GM12878 (cell line): Measurements from ENCODE around the gene EFHC1. TPM values are rescaled to one million over a fixed set of nuclear protein-coding genes. Genes with fewer than 3 reads are reported as not detected.

Experiments
- ATAC-seq: fragments of 200-7000 bp; cut with Tn5 transposase; 3 replicates; pipeline ENCODE4 v1.9.1; 2020; ENCODE audit warnings: mild to moderate bottlenecking, moderate library complexity
- BruUV-seq: library from RNA; stranded (reverse); fragments of 400-500 nt; replicated peaks from 2 replicates; lab custom pipeline; 2021; lab: Mats Ljungman, UMichigan
- CTCF ChIA-PET: fragments of 300-600 bp; sonication (Branson Sonifier 250); formaldehyde crosslinking; extraction: SDS; loops from one replicate; lab custom pipeline; 2021; ENCODE audit warnings: inconsistent platforms; lab: Yijun Ruan, JAX
- POLR2A ChIA-PET: fragments of 350-600 bp; formaldehyde crosslinking; extraction: SDS; loops from one replicate; lab custom pipeline; 2021; ENCODE audit warnings: inconsistent platforms; lab: Charles Lee
- RAD21 ChIA-PET: fragments of 300-600 bp; sonication (Branson Sonifier 250); formaldehyde crosslinking; loops from one replicate; lab custom pipeline; 2023; ENCODE audit warnings: antibody characterized with exemption; ENCODE audit not compliant: unreplicated experiment; lab: Charles Lee
- SMC1A ChIA-PET: fragments of 300-600 bp; sonication (Branson Sonifier 250); formaldehyde crosslinking; loops from one replicate; lab custom pipeline; 2023; ENCODE audit not compliant: unreplicated experiment, uncharacterized antibody; lab: Charles Lee
- DNase-seq: peaks from one replicate; pipeline ENCODE4 v3.0.0-alpha.2; 2011; ENCODE audit warnings: low read depth, low spot score
- FAIRE-seq: peaks from 3 replicates; lab custom pipeline; 2011; peaks lifted over from hg19 to GRCh38; lab: Jason Lieb, UNC
- H2AFZ ChIP-seq: 2 replicates; pipeline ENCODE4 v1.6.0; 2011; ENCODE audit warnings: low read depth, low read length, control low read depth; ENCODE audit not compliant: control insufficient read depth
- H3K27ac ChIP-seq: 2 replicates; pipeline ENCODE4 v1.5.1; 2011; ENCODE audit warnings: control low read depth; ENCODE audit not compliant: control insufficient read depth, insufficient read depth
- H3K27me3 ChIP-seq, 2 experiments: replicated peaks in 1 of 2; 2 replicates each; pipeline versions ENCODE4 v1.6.0 to v1.6.1; 2011; ENCODE audit warnings: low read length in 1 of 2; ENCODE audit not compliant: control insufficient read depth in 2 of 2, insufficient read depth in 2 of 2
- H3K36me3 ChIP-seq, 2 experiments: 2 replicates each; pipeline ENCODE4 v1.5.1; 2011; ENCODE audit warnings: low read length in 1 of 2; ENCODE audit not compliant: control insufficient read depth in 2 of 2, insufficient read depth in 2 of 2
- H3K4me1 ChIP-seq: 2 replicates; pipeline ENCODE4 v1.6.1; 2011; ENCODE audit warnings: mild to moderate bottlenecking, low read length, moderate library complexity, mixed read lengths; ENCODE audit not compliant: control insufficient read depth, insufficient read depth
- H3K4me2 ChIP-seq: 2 replicates; pipeline ENCODE4 v1.6.0; 2011; ENCODE audit warnings: control low read depth; ENCODE audit not compliant: control insufficient read depth, insufficient read depth
- H3K4me3 ChIP-seq: fragments of 200-600 bp; sonication (generic); 2 replicates; pipeline ENCODE4 v1.5.1; 2016
- H3K79me2 ChIP-seq: 2 replicates; pipeline ENCODE4 v1.6.0; 2011; ENCODE audit warnings: low read length; ENCODE audit not compliant: control insufficient read depth, insufficient read depth
- H3K9ac ChIP-seq: 2 replicates; pipeline ENCODE4 v1.8.0; 2011; ENCODE audit warnings: low read length, control low read depth, mixed read lengths; ENCODE audit not compliant: control insufficient read depth, insufficient read depth
- H3K9me3 ChIP-seq: replicated peaks from 3 replicates; pipeline ENCODE4 v1.5.1; 2011; ENCODE audit warnings: mild to moderate bottlenecking, low read length; ENCODE audit not compliant: control insufficient read depth, insufficient read depth
- H4K20me1 ChIP-seq: 2 replicates; pipeline ENCODE4 v1.6.0; 2011; ENCODE audit not compliant: control insufficient read depth, insufficient read depth
- ASH2L ChIP-seq: fragments of 300-600, 200-600 bp; sonication (generic); IDR thresholded peaks from 2 replicates; pipeline ENCODE4 v1.6.1; 2017; ENCODE audit warnings: low read depth, mild to moderate bottlenecking, borderline replicate concordance
- CREB1 ChIP-seq: IDR thresholded peaks from 2 replicates; pipeline ENCODE4 v1.6.1; 2012; ENCODE audit warnings: low read depth, mild to moderate bottlenecking, inconsistent platforms
- CTCF ChIP-seq, 3 experiments: IDR thresholded peaks in 2 of 3; conservative IDR thresholded peaks in 1 of 3; 2 replicates each; pipeline ENCODE4 v1.5.1; 2011; ENCODE audit warnings: low read depth in 3 of 3, low read length in 3 of 3, mild to moderate bottlenecking in 3 of 3, control low read depth in 2 of 3, moderate library complexity in 2 of 3, inconsistent platforms in 1 of 3, mixed read lengths in 1 of 3; ENCODE audit not compliant: control insufficient read depth in 2 of 3, insufficient read depth in 1 of 3; ENCODE audit errors: extremely low read depth in 1 of 3
- ETV6 ChIP-seq, 2 experiments: fragments of 450-650 bp in 1 of 2; IDR thresholded peaks in 1 of 2; conservative IDR thresholded peaks in 1 of 2; 2 replicates each; pipeline ENCODE4 v1.6.1; 2014; ENCODE audit warnings: antibody characterized with exemption in 1 of 2, borderline replicate concordance in 1 of 2, low read depth in 1 of 2, mild to moderate bottlenecking in 1 of 2, moderate library complexity in 1 of 2
- IKZF2 ChIP-seq, 2 experiments: fragments of 450-650 bp; IDR thresholded peaks; 2 replicates each; pipeline ENCODE4 v1.6.1; 2017; ENCODE audit warnings: mild to moderate bottlenecking in 2 of 2, moderate library complexity in 2 of 2
- JUNB ChIP-seq: IDR thresholded peaks from 2 replicates; pipeline ENCODE4 v1.6.1; 2016; ENCODE audit warnings: antibody characterized with exemption, mild to moderate bottlenecking
- POLR2AphosphoS2 ChIP-seq: IDR thresholded peaks from 2 replicates; pipeline ENCODE4 v1.6.1; 2011; ENCODE audit warnings: low read depth, mild to moderate bottlenecking, low read length, improper control_type of control experiment, moderate library complexity
- RB1 ChIP-seq: fragments of 450-650 bp; formaldehyde crosslinking; IDR thresholded peaks from 2 replicates; pipeline ENCODE4 v1.6.1; 2017; ENCODE audit warnings: mild to moderate bottlenecking, borderline replicate concordance
- TCF12 ChIP-seq: IDR thresholded peaks from 2 replicates; pipeline ENCODE4 v1.6.1; 2011; ENCODE audit warnings: low read depth, mild to moderate bottlenecking, low read length
- ZSCAN29 ChIP-seq: fragments of 450-650 bp; IDR thresholded peaks from 2 replicates; pipeline ENCODE4 v1.6.1; 2017; ENCODE audit warnings: mild to moderate bottlenecking, moderate library complexity
- WGBS: methylation state at CpG from one replicate; pipeline ENCODE4 v1.1.6; 2016; ENCODE audit warnings: low lambda C conversion rate; ENCODE audit not compliant: insufficient replicate concordance, insufficient coverage; ENCODE audit errors: missing lambda C conversion rate; 5-methylcytosine and 5-hydroxymethylcytosine counted together
- in situ Hi-C: fragments of 300-500 bp; cut with MboI; formaldehyde crosslinking; loops from 9 replicates; pipeline ENCODE4 v1.14.3; 2018; ENCODE audit warnings: mixed read lengths
- intact Hi-C: fragments of 100-400 bp; cut with micrococcal nuclease; formaldehyde crosslinking; loops from one replicate; pipeline ENCODE4 v1.14.2; 2022; ENCODE audit not compliant: unreplicated experiment
- polyA plus RNA-seq, 11 experiments: library from polyadenylated mRNA; depleted of rRNA in 4 of 11; unstranded in 6 of 11; stranded (reverse) in 5 of 11; fragments of >200 nt; fragmentation: Nextera tagmentation in 4 of 11; fragmentation: Illumina TruSeq in 1 of 11; extraction: Ambion mirVana in 4 of 11; extraction: Trizol in 1 of 11; gene quantifications; 1 replicate in 1 of 11; 2 replicates in 10 of 11; pipeline versions ENCODE4 v1.2.1 to v1.2.3, GENCODE V29; 2011 to 2016; ENCODE audit warnings: inconsistent platforms in 2 of 11, missing spikeins in 2 of 11, low read depth in 1 of 11
- total RNA-seq, 4 experiments: library from RNA; depleted of rRNA in 3 of 4; stranded (reverse); fragments of >200 nt in 3 of 4; fragmentation: Illumina TruSeq in 1 of 4; extraction: Trizol in 1 of 4; gene quantifications; 2 replicates each; pipeline versions ENCODE4 v1.2.1 to v1.2.3, GENCODE V29; 2013 to 2021

EFHC1 gene
- total and polyA plus RNA-seq, 10 of the 15 experiments (the other 5 are each of a cell fraction or from before 2014, with no cell fraction given), result 5.5 to 14.5 (median 8.8) TPM

GRCh38 chr6:52482903-52483670 lies 62.9 kb downstream of the EFHC1 start (continued):
- TF ChIP-seq TCF12, result no peak

GRCh38 chr6:52483671-52484003 lies 63.5 kb downstream of the EFHC1 start:
- Histone ChIP-seq H3K79me2 (no peaks in the 10 kb centered on the region), H3K4me2 (no peak overlapping the region), H3K9me3 (no peaks in the 10 kb centered on the region; the same call in 2 of the 3 replicates), H3K27ac (no peak overlapping the region), H2AFZ (no peak overlapping the region), H3K27me3 (no peaks in the 10 kb centered on the region), H3K4me1 (no peaks in the 10 kb centered on the region), H3K4me3 (no peak overlapping the region), H4K20me1 (no peaks in the 10 kb centered on the region), H3K9ac (no peak overlapping the region), H3K36me3 (no peaks in the 10 kb centered on the region)
- ChIA-PET CTCF (no interaction called here), SMC1A (interaction anchor here (0.8 to 1.3 kb wide), 2 partner anchors 10 to 63 kb away, joined by 3 to 4 read pairs; no protein-coding TSS in a partner anchor), POLR2A (no interaction called here), RAD21 (interaction anchor here (0.7 to 1.7 kb wide), 2 partner anchors 15 to 30 kb away, joined by 3 read pairs; no protein-coding TSS in a partner anchor)
- no peak for ATAC-seq
- in situ Hi-C loops, result no loop called here
- BruUV-seq, result no TSS peak
- no peak for FAIRE-seq
- DNase-seq, result no peak
- 97% methylated on average over 3 of the region's 3 CpGs for WGBS
- TF ChIP-seq JUNB (no peak), RB1 (no peak), CREB1 (no peak), ETV6 (conservative IDR thresholded peaks at IDR 0.05 in 1 of 2, IDR thresholded peaks at IDR 0.05 in 1 of 2; ENCODE audit: borderline replicate concordance in 1 of 2, low read depth in 1 of 2) (no peak), ASH2L (no peak), IKZF2 (IDR thresholded peaks at IDR 0.05) (no peak), POLR2AphosphoS2 (no peak), CTCF (IDR thresholded peaks at IDR 0.05 in 2 of 3, conservative IDR thresholded peaks at IDR 0.05 in 1 of 3; ENCODE audit: control insufficient read depth in 2 of 3, extremely low read depth in 1 of 3, insufficient read depth in 1 of 3, low read depth in 3 of 3, low read length in 3 of 3) (no peak), ZSCAN29 (no peak), TCF12 (no peak)
- intact Hi-C loops, result no loop called here
